ENCODE results near the gene UQCC2.

The UQCC2 gene

DNA sequence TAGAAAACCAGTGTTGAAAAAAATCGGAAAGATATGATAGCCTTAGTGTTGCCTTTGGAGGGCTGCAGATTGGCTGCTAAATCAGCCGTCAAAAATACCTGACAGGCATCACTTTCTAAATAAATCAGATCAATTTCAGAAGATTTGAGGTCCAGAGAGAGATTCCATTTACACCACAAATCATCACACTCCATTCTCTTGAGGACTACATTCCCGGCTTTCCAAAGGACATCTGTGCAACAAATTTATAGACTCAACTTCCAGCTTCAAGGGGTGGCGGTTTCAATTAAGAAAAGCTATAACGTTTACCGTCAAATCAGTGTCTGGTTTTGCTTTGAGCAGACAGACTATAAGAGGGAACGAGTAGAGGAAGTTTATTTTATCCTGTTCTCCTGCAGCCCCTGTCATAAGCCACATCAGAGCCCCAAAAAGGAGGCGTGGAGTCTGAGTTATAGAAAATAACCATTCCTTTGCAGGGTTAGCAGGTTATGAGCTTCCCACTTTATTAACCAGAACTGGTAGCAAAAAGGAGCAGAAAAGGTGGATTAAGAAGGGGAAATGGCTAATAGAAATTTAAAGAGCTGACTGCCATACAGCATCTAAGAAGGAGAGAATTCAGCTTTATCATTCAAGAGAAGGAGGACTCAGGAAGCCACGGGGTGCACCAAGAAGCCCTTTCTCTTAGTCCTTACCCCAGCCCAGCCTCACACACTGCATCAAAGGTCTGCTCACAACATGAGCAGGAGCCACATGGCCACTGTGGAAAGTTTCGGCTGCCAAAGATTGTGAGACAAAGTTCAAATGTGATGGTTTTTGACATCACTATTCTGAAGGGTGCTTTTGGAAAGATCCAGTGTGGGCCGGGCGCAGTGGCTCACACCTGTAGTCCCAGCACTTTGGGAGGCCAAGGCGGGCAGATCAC, 12.9 kb upstream of the UQCC2 start:
- DNase-seq: no peak

- no peak for DNase-seq
Measured at GRCh38 chr6:33723371-33724085, 12.0 kb upstream of the UQCC2 start.

- no peak for DNase-seq
Measured at GRCh38 chr6:33722103-33722623, 10.7 kb upstream of the UQCC2 start.

DNA sequence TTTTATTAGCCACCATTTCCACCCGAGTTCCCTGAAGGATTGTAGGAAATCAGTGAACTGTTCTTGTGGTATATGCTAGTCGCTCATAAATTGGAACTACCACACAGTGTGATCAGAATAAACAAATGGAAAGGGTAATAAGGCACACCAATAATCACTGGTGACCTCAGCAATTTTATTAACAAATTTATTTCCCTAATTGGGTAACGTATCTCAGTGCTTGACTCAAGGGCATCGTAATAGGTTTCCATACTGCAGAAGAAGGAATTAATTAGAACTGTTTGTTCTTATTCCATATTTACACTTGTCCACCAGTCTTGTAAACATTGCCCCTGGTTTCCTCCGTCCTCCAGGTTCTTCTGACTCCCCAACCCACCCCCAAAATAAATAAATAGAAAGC, 10.0 kb upstream of the UQCC2 start:
- no peak for DNase-seq

DNA sequence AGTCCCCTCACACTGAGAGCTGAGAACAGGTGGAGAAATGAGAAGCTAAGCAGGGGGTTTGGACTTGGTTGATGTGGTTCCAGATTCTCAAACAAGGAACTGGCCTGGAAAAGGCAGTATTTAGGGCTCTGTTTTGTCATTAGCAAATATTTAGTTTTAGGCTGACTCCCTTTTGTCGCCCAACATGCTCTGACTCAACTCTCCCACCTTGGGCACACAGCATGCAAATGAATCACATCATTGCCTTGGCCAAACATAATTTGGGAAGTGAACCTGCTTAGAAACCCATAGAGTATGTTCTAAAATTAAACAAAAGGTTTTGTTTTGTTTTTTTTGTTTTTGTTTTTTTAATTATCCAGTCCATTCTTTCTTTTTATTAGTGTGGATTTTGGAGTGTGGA, 9.5 kb upstream of the UQCC2 start:
- no peak for DNase-seq

DNA sequence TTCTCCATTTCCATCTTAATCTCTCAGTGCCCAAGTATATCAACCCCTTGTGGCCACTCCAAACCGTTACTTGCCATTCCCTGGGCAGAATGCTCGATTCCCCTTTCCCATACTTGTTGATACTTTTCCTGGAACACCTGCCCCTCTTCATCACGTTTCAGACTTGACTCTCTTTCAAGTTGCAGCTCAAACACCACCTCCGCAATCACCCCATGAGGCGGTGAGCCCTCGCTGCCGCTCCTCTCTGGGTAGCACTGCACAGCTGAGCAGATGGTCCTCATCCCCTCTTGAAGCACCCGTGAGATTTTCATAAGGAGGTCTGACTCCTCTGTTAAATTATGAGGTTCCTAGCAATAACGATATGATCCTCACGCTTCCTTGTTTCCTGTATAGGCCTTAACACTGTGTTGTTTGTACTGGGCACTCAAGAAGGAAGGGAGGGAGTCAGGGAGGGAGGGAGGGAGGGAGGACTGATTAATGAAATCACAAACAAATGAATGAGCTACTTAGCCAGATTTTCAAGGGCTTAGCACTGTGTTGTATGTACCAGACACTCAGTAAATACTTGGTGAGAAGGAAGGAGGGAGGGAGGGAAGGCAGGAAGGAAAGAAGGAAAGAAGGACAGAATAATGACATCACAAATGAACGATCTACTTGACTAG, 8.0 kb upstream of the UQCC2 start:
- DNase-seq: no peak

DNA sequence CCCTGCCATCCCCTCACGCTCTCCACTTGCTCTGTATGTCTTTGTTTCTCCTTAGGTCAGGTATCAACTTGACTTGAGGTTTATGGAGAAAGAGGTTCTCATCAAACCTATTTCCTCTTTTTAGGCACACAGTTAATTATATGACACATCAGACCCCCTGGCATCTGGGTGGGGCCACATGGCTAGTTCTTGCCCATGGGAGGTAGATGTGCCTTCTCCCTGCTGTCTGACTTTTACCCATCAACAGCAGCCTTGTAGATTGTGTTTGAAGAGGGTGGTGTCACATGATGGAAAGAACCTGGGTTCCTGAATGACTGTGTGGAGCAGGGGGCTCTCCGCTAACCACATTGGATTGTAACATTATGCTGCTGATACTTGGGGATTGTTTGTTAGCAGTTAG, 7.2 kb upstream of the UQCC2 start:
- no peak for DNase-seq

GRCh38 chr6:33717934-33718455, 6.5 kb upstream of the UQCC2 start:
- no peak for DNase-seq

GRCh38 chr6:33716890-33717632, 5.6 kb upstream of the UQCC2 start:
- no peak for DNase-seq

DNA sequence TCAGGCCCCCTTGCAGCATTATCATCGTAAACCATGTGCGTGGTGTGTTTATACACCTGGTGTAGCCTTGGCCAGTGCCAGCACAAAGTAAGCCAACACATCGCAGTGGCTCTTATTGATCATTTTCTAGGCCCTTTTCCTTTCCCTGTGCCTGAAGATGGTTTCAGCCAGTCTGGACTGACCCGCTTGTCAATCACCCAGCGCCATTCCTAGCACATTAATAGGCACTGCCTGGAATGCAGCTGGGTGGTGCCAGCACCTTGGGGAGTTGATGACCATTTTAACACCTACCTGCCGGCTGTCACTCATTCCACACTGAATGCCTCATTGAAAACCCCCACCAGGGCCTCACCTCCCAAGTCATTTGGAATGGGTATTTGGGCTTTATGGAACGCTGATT, 4.9 kb upstream of the UQCC2 start:
- DNase-seq: no peak

- DNase-seq: no peak
Measured at GRCh38 chr6:33714385-33715040, 3.0 kb upstream of the UQCC2 start.

DNA sequence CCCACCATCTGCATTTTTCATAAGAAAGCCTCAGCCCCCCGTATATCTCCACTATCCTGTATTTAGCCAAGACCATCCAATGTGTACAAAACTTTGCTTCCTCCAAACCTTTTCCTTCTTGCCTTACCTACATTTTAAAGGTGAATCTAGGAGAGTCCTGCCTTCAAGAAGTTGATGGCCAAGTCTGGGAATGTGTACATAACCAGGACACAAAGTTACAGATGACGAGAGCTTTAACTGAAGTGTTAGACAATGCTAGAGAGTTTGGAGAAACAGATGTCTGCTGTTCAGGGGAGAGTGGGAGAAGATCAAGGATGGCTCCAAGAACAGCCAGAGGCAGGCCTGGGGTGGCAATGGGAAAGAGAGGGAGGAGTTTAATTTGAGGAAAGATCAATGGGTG, 2.3 kb upstream of the UQCC2 start:
- DNase-seq: no peak

DNA sequence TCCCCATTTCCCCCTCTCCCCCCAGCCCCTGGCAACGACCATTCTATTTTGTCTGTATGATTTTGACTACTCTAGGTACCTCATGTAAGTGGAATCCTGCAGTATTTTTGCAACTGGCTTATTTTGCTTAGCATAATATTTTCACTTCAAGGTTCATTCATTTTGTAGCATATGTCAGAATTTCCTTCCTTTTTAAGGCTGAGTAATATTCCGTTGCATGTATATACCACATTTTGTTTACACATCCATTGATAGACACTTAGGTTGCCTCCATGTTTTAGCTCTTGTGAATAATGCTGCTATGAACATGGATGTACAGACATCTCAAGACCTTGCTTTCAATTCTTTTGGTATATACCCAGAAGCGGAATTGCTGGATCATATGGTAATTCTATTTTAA, 1.4 kb upstream of the UQCC2 start:
- DNase-seq: no peak

DNA sequence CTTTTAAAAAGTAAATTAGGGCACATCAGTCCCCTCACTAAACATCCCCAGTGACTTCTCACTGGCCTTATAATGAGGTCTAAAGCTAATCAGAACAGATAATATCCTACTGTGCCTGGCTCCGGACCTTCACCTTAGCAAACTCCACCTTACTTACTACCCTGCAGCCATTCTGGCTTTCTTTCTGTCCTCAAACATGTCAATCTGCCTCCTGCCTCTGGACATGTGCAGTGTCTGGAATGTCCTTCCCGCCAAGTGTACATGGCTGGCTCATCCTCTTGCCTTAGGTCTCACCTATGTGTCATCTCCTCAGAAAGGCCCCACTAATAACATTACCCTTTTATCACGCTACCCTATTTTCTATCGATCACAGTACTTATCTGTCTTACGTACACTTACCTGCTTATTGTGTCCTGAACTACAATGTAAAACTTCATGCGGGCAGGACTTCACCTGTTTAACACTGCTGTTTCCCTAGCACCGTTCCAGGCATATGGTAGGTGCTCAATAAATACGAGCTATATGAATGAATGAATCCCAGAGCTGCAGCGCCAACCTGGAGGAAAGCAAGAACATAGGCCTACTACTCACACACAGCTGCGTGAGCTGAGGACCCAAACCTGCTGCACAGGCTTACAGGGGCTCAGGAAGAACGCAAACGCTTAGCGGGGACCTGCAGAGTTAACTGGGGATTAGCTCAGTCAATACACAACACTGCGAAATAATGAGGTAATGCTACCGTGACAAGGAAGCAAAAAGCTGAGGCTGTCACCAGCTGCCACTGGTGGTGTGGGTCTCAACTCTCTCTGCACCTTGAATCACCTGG, 991 bp downstream of the UQCC2 start:
- no peak for DNase-seq

- no peak for DNase-seq
Measured at GRCh38 chr6:33709605-33710295, 1.8 kb downstream of the UQCC2 start.

GRCh38 chr6:33708516-33709204, 2.8 kb downstream of the UQCC2 start:
- DNase-seq: no peak

DNA sequence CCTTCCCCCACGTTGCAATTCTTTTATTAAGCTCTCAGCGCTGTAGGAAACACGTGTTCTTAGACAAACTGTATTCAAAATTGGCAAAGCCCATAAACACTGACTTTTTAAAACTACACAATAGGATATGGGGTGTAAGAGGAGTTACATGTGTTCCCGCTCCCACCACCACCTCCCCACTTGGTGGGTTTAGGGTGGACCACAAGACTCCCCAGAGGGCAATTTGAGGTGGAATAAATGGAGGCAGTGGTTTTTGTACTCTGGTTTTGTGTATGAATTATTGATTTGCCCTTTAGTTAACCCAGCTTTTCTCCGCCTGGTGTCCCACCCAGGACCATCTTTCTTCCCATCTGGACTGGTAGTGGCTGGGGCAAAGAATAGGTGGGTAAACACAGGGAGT, 3.7 kb downstream of the UQCC2 start:
- no peak for DNase-seq

- DNase-seq: no peak
Measured at GRCh38 chr6:33705955-33706725, 5.4 kb downstream of the UQCC2 start.
